Endothelial cell of umbilical vein (primary cell): ENCODE measurements around the gene ANKK1. TPM values are rescaled to one million over a fixed set of nuclear protein-coding genes. Genes with fewer than 3 reads are reported as not detected.

ENCODE experiments used
- BruUV-seq: library from RNA; stranded (reverse); fragments of 400-500 nt; replicated peaks from 2 replicates; lab custom pipeline; 2021; lab: Mats Ljungman, UMichigan
- CTCF ChIA-PET: fragments of 300-600, 350-600 bp; sonication (Branson Sonifier 250); formaldehyde crosslinking; loops from one replicate; lab custom pipeline; 2021; ENCODE audit warnings: antibody characterized with exemption, inconsistent platforms; lab: Charles Lee
- POLR2A ChIA-PET: fragments of 300-600, 350-600 bp; sonication (Branson Sonifier 250); formaldehyde crosslinking; loops from one replicate; lab custom pipeline; 2021; ENCODE audit warnings: antibody characterized with exemption, inconsistent platforms; lab: Charles Lee
- DNase-seq: peaks from one replicate; pipeline ENCODE4 v3.0.0-alpha.2; 2011; ENCODE audit warnings: low read depth, low spot score
- FAIRE-seq: peaks from 2 replicates; lab custom pipeline; 2011; peaks lifted over from hg19 to GRCh38; lab: Jason Lieb, UNC
- H2AFZ ChIP-seq: 2 replicates; pipeline ENCODE4 v1.6.0; 2012; ENCODE audit warnings: low read depth, low read length, control low read depth, inconsistent platforms
- H3K27ac ChIP-seq: 2 replicates; pipeline ENCODE4 v1.5.1; 2011; ENCODE audit warnings: low read depth, mild to moderate bottlenecking, control low read depth, low read length, moderate library complexity; ENCODE audit not compliant: insufficient read depth
- H3K27me3 ChIP-seq, 2 experiments: 2 replicates each; pipeline versions ENCODE4 v1.6.0 to v1.6.1; 2011; ENCODE audit warnings: low read length in 2 of 2, mixed read lengths in 1 of 2; ENCODE audit not compliant: control insufficient read depth in 2 of 2, insufficient read depth in 2 of 2
- H3K36me3 ChIP-seq, 2 experiments: 2 replicates in 1 of 2; 3 replicates in 1 of 2; pipeline ENCODE4 v1.5.1; 2011; ENCODE audit warnings: low read length in 2 of 2, mild to moderate bottlenecking in 1 of 2, moderate library complexity in 1 of 2; ENCODE audit not compliant: control insufficient read depth in 2 of 2, insufficient read depth in 2 of 2; ENCODE audit errors: extremely low read depth in 1 of 2
- H3K4me1 ChIP-seq: 3 replicates; pipeline ENCODE4 v1.5.1; 2011; ENCODE audit warnings: mild to moderate bottlenecking, low read length; ENCODE audit not compliant: control insufficient read depth, insufficient read depth; ENCODE audit errors: extremely low read depth
- H3K4me2 ChIP-seq: 2 replicates; pipeline ENCODE4 v1.6.1; 2011; ENCODE audit warnings: low read length, control low read depth, mixed read lengths; ENCODE audit not compliant: insufficient read depth
- H3K4me3 ChIP-seq, 3 experiments: fragments of 200-600 bp in 1 of 3; sonication (generic), shearing (Covaris generic) in 1 of 3; replicated peaks in 1 of 3; 2 replicates each; pipeline ENCODE4 v1.5.1; 2011 to 2016; ENCODE audit warnings: control low read depth in 3 of 3, low read length in 3 of 3, mild to moderate bottlenecking in 2 of 3, inconsistent platforms in 1 of 3, low read depth in 1 of 3, moderate library complexity in 1 of 3; ENCODE audit not compliant: insufficient read depth in 1 of 3
- H3K79me2 ChIP-seq: 2 replicates; pipeline ENCODE4 v1.6.0; 2012; ENCODE audit warnings: low read length, inconsistent platforms; ENCODE audit not compliant: control insufficient read depth, insufficient read depth
- H3K9ac ChIP-seq: replicated peaks from 2 replicates; pipeline ENCODE3; 2011; ENCODE audit warnings: low read length, control low read depth; ENCODE audit not compliant: insufficient read depth; ENCODE audit errors: extremely low read depth
- H3K9me1 ChIP-seq: replicated peaks from 3 replicates; pipeline ENCODE4 v1.6.0; 2011; ENCODE audit warnings: mild to moderate bottlenecking, low read length; ENCODE audit not compliant: control insufficient read depth, insufficient read depth; ENCODE audit errors: extremely low read depth
- H3K9me3 ChIP-seq: replicated peaks from 2 replicates; pipeline ENCODE4 v1.5.1; 2012; ENCODE audit warnings: low read length, inconsistent platforms; ENCODE audit not compliant: control insufficient read depth, insufficient read depth
- H4K20me1 ChIP-seq: replicated peaks from 2 replicates; pipeline ENCODE3; 2011; ENCODE audit warnings: mild to moderate bottlenecking, low read length; ENCODE audit not compliant: control insufficient read depth, insufficient read depth; ENCODE audit errors: extremely low read depth
- CTCF ChIP-seq, 2 donors: IDR thresholded peaks; 1 replicate in 1 of 2; 2 replicates in 1 of 2; pipeline ENCODE4 v1.5.1; 2011; ENCODE audit warnings: low read length in 2 of 2, mild to moderate bottlenecking in 2 of 2, moderate library complexity in 2 of 2, control low read depth in 1 of 2, inconsistent platforms in 1 of 2, low read depth in 1 of 2; ENCODE audit not compliant: insufficient read depth in 1 of 2; ENCODE audit errors: extremely low read depth in 1 of 2
- EZH2 ChIP-seq: IDR thresholded peaks from 2 replicates; pipeline ENCODE4 v1.6.1; 2012; ENCODE audit warnings: borderline replicate concordance, low read depth, mild to moderate bottlenecking, moderate library complexity, low read length, inconsistent platforms; ENCODE audit not compliant: severe bottlenecking
- FOS ChIP-seq: IDR thresholded peaks from 2 replicates; pipeline ENCODE4 v1.6.1; 2011; ENCODE audit warnings: mild to moderate bottlenecking, low read length, moderate library complexity, borderline replicate concordance; ENCODE audit not compliant: insufficient read depth
- GATA2 ChIP-seq: IDR thresholded peaks from 2 replicates; pipeline ENCODE4 v1.7.0; 2011; ENCODE audit warnings: low read depth, mild to moderate bottlenecking, moderate library complexity, mixed read lengths, low read length; ENCODE audit not compliant: insufficient read length, insufficient read depth
- JUN ChIP-seq: IDR thresholded peaks from 2 replicates; pipeline ENCODE4 v1.6.1; 2011; ENCODE audit warnings: borderline replicate concordance, low read depth; ENCODE audit not compliant: insufficient read length, insufficient read depth
- MAX ChIP-seq: IDR thresholded peaks from 2 replicates; pipeline ENCODE4 v1.6.1; 2011; ENCODE audit not compliant: insufficient read depth, insufficient read length
- MYC ChIP-seq: IDR thresholded peaks from one replicate; pipeline ENCODE4 v1.6.1; 2011; ENCODE audit warnings: mild to moderate bottlenecking, low read depth, low read length
- POLR2A ChIP-seq: IDR thresholded peaks from 2 replicates; pipeline ENCODE4 v1.6.1; 2012; ENCODE audit warnings: low read depth, mild to moderate bottlenecking, control low read depth, low read length
- POLR2AphosphoS5 ChIP-seq: IDR thresholded peaks from 2 replicates; pipeline ENCODE4 v1.6.1; 2012; ENCODE audit warnings: low read depth, mild to moderate bottlenecking, control low read depth, low read length, moderate library complexity; ENCODE audit not compliant: insufficient read depth
- dilution Hi-C: fragments of 300-500 bp; cut with MboI; formaldehyde crosslinking; loops from one replicate; pipeline ENCODE4 v1.15.0; 2019; ENCODE audit warnings: low sequenced_read_pairs; ENCODE audit not compliant: extremely low pct_ligation_motif_present
- intact Hi-C: fragments of 100-400 bp; cut with micrococcal nuclease; formaldehyde crosslinking; loops from one replicate; pipeline ENCODE4 v1.10.0; 2022
- polyA plus RNA-seq, 4 experiments: library from polyadenylated mRNA; depleted of rRNA in 3 of 4; stranded (reverse) in 3 of 4; unstranded in 1 of 4; fragments of >200 nt; gene quantifications; 2 replicates each; pipeline versions ENCODE4 v1.2.1 to v1.2.3, GENCODE V29; 2011 to 2012; ENCODE audit warnings: missing spikeins in 1 of 4
- total RNA-seq: library from RNA; stranded (reverse); gene quantifications from 2 replicates; pipeline ENCODE4 v1.2.3, GENCODE V29; 2021

The ANKK1 gene
- total and polyA plus RNA-seq, 2 donors (not counting 3 experiments of a cell fraction or from before 2014, with no cell fraction given) = not detected

- ChIA-PET CTCF (no interaction called here), POLR2A (no interaction called here)
- Histone ChIP-seq H3K36me3 (no peaks in the 10 kb centered on the region), H3K4me3 (no peak overlapping the region), H4K20me1 (no peaks in the 10 kb centered on the region), H3K27me3 (no peaks in the 10 kb centered on the region), H3K9me3 (no peaks in the 10 kb centered on the region), H3K27ac (no peak overlapping the region), H3K9ac (no peak overlapping the region), H3K4me1 (no peaks in the 10 kb centered on the region), H3K9me1 (no peaks in the 10 kb centered on the region), H3K4me2 (no peak overlapping the region), H2AFZ (no peak overlapping the region), H3K79me2 (no peaks in the 10 kb centered on the region)
- no TSS peak for BruUV-seq
- dilution Hi-C loops = no loop called here
- FAIRE-seq (no peak), DNase-seq (no peak)
- TF ChIP-seq CTCF (IDR thresholded peaks at IDR 0.05; ENCODE audit: extremely low read depth in 1 of 2, insufficient read depth in 1 of 2, low read depth in 1 of 2, low read length in 2 of 2) (no peak), POLR2AphosphoS5 (no peak), JUN (no peak), MAX (no peak), GATA2 (no peak), MYC (no peak), FOS (no peak), EZH2 (no peak), POLR2A (no peak)
- intact Hi-C loops = no loop called here
Measured at GRCh38 chr11:113338730-113339129, 48.8 kb upstream of the ANKK1 start.
